Aorta (tissue), 5 donors: ENCODE data around the gene TEX53. TPM values are rescaled to one million over a fixed set of nuclear protein-coding genes. Genes with fewer than 3 reads are reported as not detected.

Source experiments
- ATAC-seq: fragments of 200-7000 bp; cut with Tn5 transposase; one replicate; pipeline ENCODE4 v1.9.1; 2022; ENCODE audit warnings: moderate library complexity; ENCODE audit not compliant: low FRiP score
- DNase-seq, 2 donors: peaks; one replicate each; pipeline ENCODE4 v3.0.0-alpha.2; 2020
- H3K27ac ChIP-seq, 2 donors: one replicate each; pipeline ENCODE4 v1.5.1; 2013; ENCODE audit warnings: low read length in 2 of 2, mild to moderate bottlenecking in 2 of 2, moderate library complexity in 2 of 2, control low read depth in 1 of 2, inconsistent platforms in 1 of 2, low read depth in 1 of 2
- H3K27me3 ChIP-seq, 2 donors: one replicate each; pipeline ENCODE4 v1.6.1; 2013; ENCODE audit warnings: control low read depth in 1 of 2, low read length in 1 of 2, mild to moderate bottlenecking in 1 of 2, moderate library complexity in 1 of 2; ENCODE audit not compliant: insufficient read depth in 2 of 2, control insufficient read depth in 1 of 2
- H3K36me3 ChIP-seq, 2 donors: one replicate each; pipeline ENCODE4 v1.6.1; 2013; ENCODE audit warnings: control low read depth in 1 of 2, low read length in 1 of 2, mild to moderate bottlenecking in 1 of 2; ENCODE audit not compliant: insufficient read depth in 2 of 2, control insufficient read depth in 1 of 2
- H3K4me1 ChIP-seq, 2 donors: one replicate each; pipeline ENCODE4 v1.6.1; 2013; ENCODE audit warnings: low read length in 2 of 2, control low read depth in 1 of 2, mild to moderate bottlenecking in 1 of 2, moderate library complexity in 1 of 2; ENCODE audit not compliant: insufficient read depth in 2 of 2, control insufficient read depth in 1 of 2
- H3K4me3 ChIP-seq, 2 donors: one replicate each; pipeline ENCODE4 v1.5.1; 2013; ENCODE audit warnings: low read length in 2 of 2, control low read depth in 1 of 2, mild to moderate bottlenecking in 1 of 2
- H3K9me3 ChIP-seq: one replicate; pipeline ENCODE4 v1.6.1; 2013; ENCODE audit warnings: mild to moderate bottlenecking, low read length; ENCODE audit not compliant: control insufficient read depth
- WGBS, 2 donors: extraction: QIAGEN DNeasy Blood & Tissue Kit; methylation state at CpG; one replicate each; pipeline ENCODE4 v1.1.7; 2013; 5-methylcytosine and 5-hydroxymethylcytosine counted together
- intact Hi-C, 2 donors: fragments of 100-400 bp; cut with DNase I; formaldehyde crosslinking; loops; one replicate each; pipeline versions ENCODE4 v1.14.2 to v1.15.0; 2022
- polyA plus RNA-seq, 2 donors: library from polyadenylated mRNA; stranded (reverse); fragments of 200-250 nt; gene quantifications; one replicate each; pipeline ENCODE4 v1.2.3, GENCODE V29; 2013
- total RNA-seq, 2 donors: library from RNA; stranded (reverse); fragmentation: NEBNext Ultra II Directional; extraction: Animal tissue kit (Norgen Biotek cat#: 25700); gene quantifications; one replicate each; pipeline ENCODE4 v1.2.1, GENCODE V29; 2021
- donor health status: healthy with polysubstance abuse.
- donor health status: Bipolar disorder and iron deficiency.
- donor health status: DM: no; HTN: no; CAD: no.
- donor health status: DM: no; HTN: no; CAD: no.
- donor health status: DM: yes; HTN: yes; CAD: no.

The TEX53 gene
- total and polyA plus RNA-seq, 4 donors: not detected

- no peak overlapping the region for H3K27ac ChIP-seq
- H3K9me3 ChIP-seq: no peaks in the 10 kb centered on the region
- H3K36me3 ChIP-seq: no peaks in the 10 kb centered on the region
- 82 to 84% methylated on average over 6 of the region's 6 CpGs for WGBS, 2 donors
- no peaks in the 10 kb centered on the region for H3K4me1 ChIP-seq
- no peak for DNase-seq
- no peak for ATAC-seq
- no peak overlapping the region for H3K4me3 ChIP-seq
- intact Hi-C loops: loop anchor here (5.0 to 10.0 kb wide), 2 partner anchors 221 to 228 kb away; no protein-coding TSS in a partner anchor
- no peaks in the 10 kb centered on the region for H3K27me3 ChIP-seq
Observed at GRCh38 chr9:114684036-114684435, 26.4 kb upstream of the TEX53 start.

GRCh38 chr9:114682846-114683245 is 25.2 kb upstream of the TEX53 start:
- Histone ChIP-seq H3K4me3 (no peak overlapping the region), H3K9me3 (no peaks in the 10 kb centered on the region), H3K27me3 (no peaks in the 10 kb centered on the region), H3K27ac (no peak overlapping the region), H3K4me1 (no peaks in the 10 kb centered on the region), H3K36me3 (no peaks in the 10 kb centered on the region)
- 92 to 94% methylated on average over 3 of the region's 3 CpGs for WGBS, 2 donors
- intact Hi-C loops: loop anchor here (5.0 to 10.0 kb wide), 2 partner anchors 222 to 229 kb away; no protein-coding TSS in a partner anchor
- ATAC-seq (no peak), DNase-seq (no peak)

GRCh38 chr9:114681594-114682332 is 24.2 kb upstream of the TEX53 start, which contains the start of gene TEX48:
Gene TEX48 (minus strand): TSS chr9:114682192. CDS start chr9:114671723, 10,469 bp downstream.
- H3K9me3 ChIP-seq: no peaks in the 10 kb centered on the region
- DNase-seq: peak in 1 of 2 donors; percentile 61
- no peaks in the 10 kb centered on the region for H3K27me3 ChIP-seq
- intact Hi-C loops: loop anchor here (5.0 to 10.0 kb wide), 2 partner anchors 223 to 231 kb away; no protein-coding TSS in a partner anchor
- H3K27ac ChIP-seq: no peak within 1 kb of the TSS
- 63 to 64% methylated on average over 8 of the region's 8 CpGs for WGBS, 2 donors
- H3K36me3 ChIP-seq: no peaks in the 10 kb centered on the region
- no peak within 1 kb of the TSS for H3K4me3 ChIP-seq
- ATAC-seq: peak; percentile 69
- H3K4me1 ChIP-seq: no peaks in the 10 kb centered on the region

- Histone ChIP-seq H3K4me1 (no peaks in the 10 kb centered on the region), H3K9me3 (no peaks in the 10 kb centered on the region), H3K27me3 (no peaks in the 10 kb centered on the region), H3K27ac (no peak overlapping the region), H3K36me3 (no peaks in the 10 kb centered on the region), H3K4me3 (no peak overlapping the region)
- no peak for ATAC-seq
- WGBS, 2 donors: 79 to 82% methylated on average over 8 of the region's 8 CpGs
- intact Hi-C loops: loop anchor here (5.0 to 10.0 kb wide), 2 partner anchors 224 to 232 kb away; no protein-coding TSS in a partner anchor
- no peak for DNase-seq
Observed at GRCh38 chr9:114680259-114681001, 22.8 kb upstream of the TEX53 start.

- intact Hi-C loops: loop anchor here in 1 of 2 donors (5.0 kb wide), 1 partner anchor 334 kb away; no protein-coding TSS in a partner anchor
- DNase-seq (no peak), ATAC-seq (no peak)
- Histone ChIP-seq H3K4me3 (no peak overlapping the region), H3K9me3 (no peaks in the 10 kb centered on the region), H3K36me3 (no peaks in the 10 kb centered on the region), H3K27ac (no peak overlapping the region), H3K4me1 (no peaks in the 10 kb centered on the region), H3K27me3 (no peaks in the 10 kb centered on the region)
Observed at GRCh38 chr9:114678795-114679194, 21.2 kb upstream of the TEX53 start.

- no peak for ATAC-seq
- no peak overlapping the region for H3K27ac ChIP-seq
- intact Hi-C loops: loop anchor here in 1 of 2 donors (5.0 kb wide), 1 partner anchor 334 kb away; no protein-coding TSS in a partner anchor
Observed at GRCh38 chr9:114678130-114678529, 20.5 kb upstream of the TEX53 start.

GRCh38 chr9:114677418-114677817 is 19.8 kb upstream of the TEX53 start:
- Histone ChIP-seq H3K9me3 (no peaks in the 10 kb centered on the region), H3K4me1 (no peaks in the 10 kb centered on the region), H3K27me3 (no peaks in the 10 kb centered on the region), H3K27ac (no peak overlapping the region), H3K4me3 (no peak overlapping the region), H3K36me3 (no peaks in the 10 kb centered on the region)
- WGBS, 2 donors: 24 to 29% methylated on average over 3 of the region's 3 CpGs
- intact Hi-C loops: loop anchor here in 1 of 2 donors (5.0 kb wide), 1 partner anchor 335 kb away; no protein-coding TSS in a partner anchor
- DNase-seq (peak in 1 of 2 donors; percentile 50), ATAC-seq (no peak)

More at GRCh38 chr9:114678130-114678529, 20.5 kb upstream of the TEX53 start:
- 64 to 74% methylated on average over 3 of the region's 3 CpGs for WGBS, 2 donors
- H3K36me3 ChIP-seq: no peaks in the 10 kb centered on the region
- H3K9me3 ChIP-seq: no peaks in the 10 kb centered on the region
- H3K27me3 ChIP-seq: no peaks in the 10 kb centered on the region
- no peak for DNase-seq
- no peaks in the 10 kb centered on the region for H3K4me1 ChIP-seq
- no peak overlapping the region for H3K4me3 ChIP-seq

GRCh38 chr9:114676901-114677300 is 19.3 kb upstream of the TEX53 start:
- no peak for ATAC-seq
- intact Hi-C loops: loop anchor here in 1 of 2 donors (5.0 kb wide), 1 partner anchor 335 kb away; no protein-coding TSS in a partner anchor
- DNase-seq: no peak
- H3K4me1 ChIP-seq: no peaks in the 10 kb centered on the region
- no peaks in the 10 kb centered on the region for H3K36me3 ChIP-seq
- H3K9me3 ChIP-seq: no peaks in the 10 kb centered on the region
- no peak overlapping the region for H3K4me3 ChIP-seq
- H3K27me3 ChIP-seq: no peaks in the 10 kb centered on the region
- 93 to 95% methylated on average over 4 of the region's 4 CpGs for WGBS, 2 donors
- H3K27ac ChIP-seq: no peak overlapping the region
